H9 (cell line): ENCODE measurements around the gene PLAC9. TPM values are rescaled to one million over a fixed set of nuclear protein-coding genes. Genes with fewer than 3 reads are reported as not detected.
A peak's percentile ranks its signal among the peaks of the same experiment; 100 is the strongest.

Source experiments
- DNase-seq: peaks from one replicate; pipeline ENCODE4 v3.0.0-alpha.2; 2017
- H2AFZ ChIP-seq: one replicate; pipeline ENCODE4 v1.6.1; 2013; ENCODE audit warnings: mild to moderate bottlenecking, low read length, control low read depth, moderate library complexity
- H2AK5ac ChIP-seq: 2 replicates; pipeline ENCODE4 v1.6.1; 2013; ENCODE audit warnings: low read length, control low read depth, mixed read lengths; ENCODE audit not compliant: insufficient read length
- H2BK120ac ChIP-seq: one replicate; pipeline ENCODE4 v1.6.1; 2013; ENCODE audit warnings: low read depth, mild to moderate bottlenecking, low read length, control low read depth, inconsistent platforms; ENCODE audit not compliant: poor library complexity, severe bottlenecking
- H2BK12ac ChIP-seq: 2 replicates; pipeline ENCODE4 v1.6.1; 2013; ENCODE audit warnings: low read length, control low read depth, mixed read lengths, low read depth; ENCODE audit not compliant: insufficient read length
- H2BK15ac ChIP-seq: 2 replicates; pipeline ENCODE4 v1.6.1; 2013; ENCODE audit warnings: low read depth, low read length, control low read depth
- H2BK20ac ChIP-seq: one replicate; pipeline ENCODE4 v1.6.1; 2013; ENCODE audit warnings: low read depth, mild to moderate bottlenecking, low read length, control low read depth, inconsistent platforms; ENCODE audit not compliant: poor library complexity, severe bottlenecking
- H2BK5ac ChIP-seq: 2 replicates; pipeline ENCODE4 v1.6.1; 2013; ENCODE audit warnings: low read length, control low read depth, mixed read lengths; ENCODE audit not compliant: insufficient read length
- H3K14ac ChIP-seq: 2 replicates; pipeline ENCODE4 v1.6.1; 2013; ENCODE audit warnings: low read length, control low read depth; ENCODE audit not compliant: insufficient read depth
- H3K18ac ChIP-seq: 2 replicates; pipeline ENCODE4 v1.6.1; 2013; ENCODE audit warnings: low read depth, mild to moderate bottlenecking, mixed read lengths, low read length, control low read depth; ENCODE audit not compliant: insufficient read length
- H3K23ac ChIP-seq: 2 replicates; pipeline ENCODE4 v1.6.1; 2013; ENCODE audit warnings: low read length, control low read depth, mixed read lengths, low read depth; ENCODE audit not compliant: insufficient read length
- H3K23me2 ChIP-seq: 2 replicates; pipeline ENCODE4 v1.6.1; 2013; ENCODE audit warnings: low read depth, mild to moderate bottlenecking, mixed read lengths, low read length, control low read depth; ENCODE audit not compliant: insufficient read length, poor library complexity, severe bottlenecking
- H3K27ac ChIP-seq: 2 replicates; pipeline ENCODE4 v1.5.1; 2013; ENCODE audit warnings: low read length, control low read depth, mixed read lengths, low read depth; ENCODE audit not compliant: insufficient read length
- H3K27me3 ChIP-seq: 2 replicates; pipeline ENCODE4 v1.6.1; 2013; ENCODE audit warnings: low read length, control low read depth, inconsistent platforms; ENCODE audit not compliant: insufficient read depth
- H3K4ac ChIP-seq: 2 replicates; pipeline ENCODE4 v1.6.1; 2013; ENCODE audit warnings: low read depth, mild to moderate bottlenecking, control low read depth, inconsistent platforms, low read length, moderate library complexity
- H3K4me1 ChIP-seq: 2 replicates; pipeline ENCODE4 v1.6.1; 2013; ENCODE audit warnings: low read length, control low read depth, inconsistent platforms; ENCODE audit not compliant: insufficient read depth
- H3K4me2 ChIP-seq: 2 replicates; pipeline ENCODE4 v1.6.1; 2013; ENCODE audit warnings: low read length, control low read depth, mixed read lengths; ENCODE audit not compliant: insufficient read length, insufficient read depth
- H3K56ac ChIP-seq: 2 replicates; pipeline ENCODE4 v1.6.1; 2013; ENCODE audit warnings: low read depth, mild to moderate bottlenecking, mixed read lengths, low read length, control low read depth; ENCODE audit not compliant: insufficient read length
- H3K79me1 ChIP-seq: 2 replicates; pipeline ENCODE4 v1.6.1; 2013; ENCODE audit warnings: low read depth, mild to moderate bottlenecking, moderate library complexity, low read length, control low read depth, inconsistent platforms; ENCODE audit not compliant: insufficient read depth, poor library complexity, severe bottlenecking
- H3K79me2 ChIP-seq: 2 replicates; pipeline ENCODE4 v1.6.1; 2013; ENCODE audit warnings: low read length, control low read depth, inconsistent platforms; ENCODE audit not compliant: insufficient read depth
- H3K9ac ChIP-seq: 2 replicates; pipeline ENCODE4 v1.6.1; 2013; ENCODE audit warnings: low read length, control low read depth, mixed read lengths; ENCODE audit not compliant: insufficient read length; ENCODE audit errors: extremely low read depth
- H3K9me3 ChIP-seq: one replicate; pipeline ENCODE4 v1.6.1; 2013; ENCODE audit warnings: low read depth, low read length, inconsistent platforms; ENCODE audit not compliant: control insufficient read depth
- H3T11ph ChIP-seq: one replicate; pipeline ENCODE4 v1.6.1; 2013; ENCODE audit warnings: mild to moderate bottlenecking, low read length, control low read depth, inconsistent platforms
- H4K20me1 ChIP-seq: one replicate; pipeline ENCODE4 v1.6.1; 2013; ENCODE audit not compliant: control insufficient read depth, insufficient read length, insufficient read depth
- H4K5ac ChIP-seq: 2 replicates; pipeline ENCODE4 v1.6.1; 2013; ENCODE audit warnings: low read depth, mild to moderate bottlenecking, mixed read lengths, low read length, control low read depth; ENCODE audit not compliant: insufficient read length
- H4K8ac ChIP-seq: replicated peaks from 2 replicates; pipeline ENCODE4 v1.6.1; 2013; ENCODE audit warnings: low read length, control low read depth, mixed read lengths, low read depth; ENCODE audit not compliant: insufficient read length
- H4K91ac ChIP-seq: 2 replicates; pipeline ENCODE4 v1.6.1; 2013; ENCODE audit warnings: low read depth, mild to moderate bottlenecking, moderate library complexity, mixed read lengths, low read length, control low read depth; ENCODE audit not compliant: insufficient read length
- H3K27ac Mint-ChIP-seq, 3 experiments: 2 replicates in 2 of 3; 3 replicates in 1 of 3; pipeline ENCODE4 v1.8.0; 2020 to 2021; ENCODE audit warnings: mixed read lengths in 3 of 3, mild to moderate bottlenecking in 1 of 3, moderate library complexity in 1 of 3
- H3K27me3 Mint-ChIP-seq: 2 replicates; pipeline ENCODE4 v1.8.0; 2021; ENCODE audit warnings: low read depth, mild to moderate bottlenecking, moderate library complexity, mixed read lengths
- H3K36me3 Mint-ChIP-seq, 3 experiments: 2 replicates in 2 of 3; 3 replicates in 1 of 3; pipeline ENCODE4 v1.8.0; 2020 to 2021; ENCODE audit warnings: low read depth in 3 of 3, mixed read lengths in 3 of 3; ENCODE audit not compliant: insufficient read depth in 1 of 3
- H3K4me1 Mint-ChIP-seq, 2 experiments: 2 replicates each; pipeline ENCODE4 v1.8.0; 2020; ENCODE audit warnings: mixed read lengths in 2 of 2
- H3K4me3 Mint-ChIP-seq, 2 experiments: 2 replicates in 1 of 2; 3 replicates in 1 of 2; pipeline ENCODE4 v1.8.0; 2020 to 2021; ENCODE audit warnings: mild to moderate bottlenecking in 2 of 2, mixed read lengths in 2 of 2, moderate library complexity in 1 of 2
- H3K9me3 Mint-ChIP-seq, 2 experiments: 2 replicates in 1 of 2; 3 replicates in 1 of 2; pipeline ENCODE4 v1.8.0; 2020; ENCODE audit warnings: mild to moderate bottlenecking in 2 of 2, mixed read lengths in 2 of 2, moderate library complexity in 1 of 2
- CTCF ChIP-seq: fragments of 200-600 bp; sonication (generic); conservative IDR thresholded peaks from 3 replicates; pipeline ENCODE4 v1.8.0; 2021; ENCODE audit warnings: antibody characterized with exemption, mild to moderate bottlenecking
- WGBS: extraction: QIAGEN DNeasy Blood & Tissue Kit; methylation state at CpG from one replicate; pipeline ENCODE4 v1.1.7; 2013; ENCODE audit warnings: missing lambda C conversion rate, low lambda C conversion rate, mixed read lengths; ENCODE audit not compliant: insufficient read length; ENCODE audit errors: extremely low coverage; 5-methylcytosine and 5-hydroxymethylcytosine counted together
- total RNA-seq: library from RNA; stranded (reverse); gene quantifications from 2 replicates; pipeline ENCODE4 v1.2.1, GENCODE V29; 2021

PLAC9 gene
- total RNA-seq, 1 experiment from 2014 or later = 4.3 TPM

- Histone ChIP-seq H2AFZ (no peak overlapping the region), H3K9ac (no peak overlapping the region), H4K5ac (no peak overlapping the region), H3K4me1 (no peaks in the 10 kb centered on the region; the same call in 1 of the 2 replicates), H3K56ac (no peak overlapping the region), H2BK20ac (no peak overlapping the region), H3K14ac (no peak overlapping the region), H3K9me3 (no peaks in the 10 kb centered on the region), H2BK5ac (no peak overlapping the region), H4K20me1 (no peaks in the 10 kb centered on the region), H3K27ac (no peak overlapping the region), H2BK120ac (no peak overlapping the region), H3K23me2 (no peaks in the 10 kb centered on the region), H4K8ac (no peak overlapping the region), H2AK5ac (no peak overlapping the region), H3K79me2 (no peaks in the 10 kb centered on the region; the same call in 1 of the 2 replicates), H3K4ac (no peak overlapping the region), H3T11ph (no peak overlapping the region), H3K18ac (no peak overlapping the region), H4K91ac (no peak overlapping the region), H2BK12ac (no peak overlapping the region), H3K23ac (no peak overlapping the region), H3K79me1 (no peaks in the 10 kb centered on the region), H2BK15ac (no peak overlapping the region), H3K4me2 (no peak overlapping the region), H3K27me3 (no peaks in the 10 kb centered on the region)
- DNase-seq = no peak
- Mint-ChIP-seq H3K4me1 (peaks cover 17 to 30% of the 10 kb centered on the region in 2 experiments), H3K9me3 (no peaks in the 10 kb centered on the region), H3K4me3 (no peak overlapping the region), H3K27ac (peak overlapping the region in 2 of 3 experiments; percentile 70 to 96; a peak in 2 of 7 replicates), H3K27me3 (peaks cover 1% of the 10 kb centered on the region; the same call in 1 of the 2 replicates), H3K36me3 (peaks cover 4 to 20% (median 14%) of the 10 kb centered on the region in 3 experiments; a peak in 6 of 7 replicates)
- no peak for TF ChIP-seq CTCF
- no CpG with 5 or more reads among the region's 8 CpGs for WGBS
Observed at GRCh38 chr10:80167471-80168161, 35.1 kb downstream of the PLAC9 start.
